CD4-positive, alpha-beta memory T cell (primary cell): ENCODE measurements around the gene KIDINS220. TPM values are rescaled to one million over a fixed set of nuclear protein-coding genes. Genes with fewer than 3 reads are reported as not detected.

Experiments
- CTCF ChIA-PET: fragments of 350-600 bp; sonication (Branson Sonifier 250); formaldehyde crosslinking; loops from one replicate; lab custom pipeline; 2021; ENCODE audit warnings: inconsistent platforms; ENCODE audit not compliant: partially characterized antibody; lab: Charles Lee
- POLR2A ChIA-PET: fragments of 350-600 bp; sonication (Branson Sonifier 250); formaldehyde crosslinking; loops from one replicate; lab custom pipeline; 2021; ENCODE audit not compliant: partially characterized antibody; lab: Charles Lee
- DNase-seq, 5 donors: peaks; one replicate each; pipeline versions ENCODE4 v3.0.0 to v3.0.0-alpha.2; 2020 to 2022; ENCODE audit warnings: mixed read lengths in 1 of 5
- H3K27ac ChIP-seq: one replicate; pipeline ENCODE4 v1.7.0; 2013; ENCODE audit warnings: low read depth, low read length
- H3K27me3 ChIP-seq: 2 replicates; pipeline ENCODE4 v1.7.0; 2013; ENCODE audit warnings: mild to moderate bottlenecking, low read length, moderate library complexity; ENCODE audit not compliant: insufficient read depth
- H3K36me3 ChIP-seq: 2 replicates; pipeline ENCODE4 v1.7.0; 2013; ENCODE audit warnings: mild to moderate bottlenecking, low read length, moderate library complexity; ENCODE audit not compliant: insufficient read depth
- H3K4me1 ChIP-seq: 2 replicates; pipeline ENCODE4 v1.7.0; 2013; ENCODE audit warnings: mild to moderate bottlenecking, low read length, moderate library complexity; ENCODE audit not compliant: insufficient read depth
- H3K4me3 ChIP-seq, 2 donors: one replicate each; pipeline ENCODE4 v1.7.0; 2013; ENCODE audit warnings: low read length in 2 of 2, mild to moderate bottlenecking in 1 of 2
- H3K9me3 ChIP-seq, 2 donors: one replicate each; pipeline ENCODE4 v1.7.0; 2013; ENCODE audit warnings: low read length in 2 of 2, control low read depth in 1 of 2; ENCODE audit not compliant: control insufficient read depth in 1 of 2
- H3K27ac Mint-ChIP-seq, 7 donors: one replicate each; pipeline ENCODE4 v1.8.0; 2020 to 2021; ENCODE audit warnings: mixed read lengths in 7 of 7, mild to moderate bottlenecking in 6 of 7, inconsistent platforms in 3 of 7, moderate library complexity in 3 of 7
- H3K27me3 Mint-ChIP-seq, 2 donors: one replicate each; pipeline ENCODE4 v1.8.0; 2020 to 2021; ENCODE audit warnings: mixed read lengths in 2 of 2
- H3K36me3 Mint-ChIP-seq, 2 donors: one replicate each; pipeline ENCODE4 v1.8.0; 2020 to 2021; ENCODE audit warnings: mixed read lengths in 2 of 2, inconsistent platforms in 1 of 2, mild to moderate bottlenecking in 1 of 2
- H3K4me1 Mint-ChIP-seq, 4 donors: one replicate each; pipeline ENCODE4 v1.8.0; 2020 to 2021; ENCODE audit warnings: mixed read lengths in 4 of 4, mild to moderate bottlenecking in 1 of 4
- H3K4me3 Mint-ChIP-seq, 8 donors: one replicate each; pipeline ENCODE4 v1.8.0; 2020 to 2021; ENCODE audit warnings: mixed read lengths in 8 of 8, mild to moderate bottlenecking in 7 of 8, moderate library complexity in 6 of 8, inconsistent platforms in 3 of 8
- H3K9me3 Mint-ChIP-seq, 8 donors: one replicate each; pipeline ENCODE4 v1.8.0; 2020 to 2021; ENCODE audit warnings: mixed read lengths in 8 of 8, mild to moderate bottlenecking in 5 of 8, inconsistent platforms in 3 of 8, moderate library complexity in 1 of 8
- intact Hi-C: fragments of 100-400 bp; cut with micrococcal nuclease; formaldehyde crosslinking; loops from one replicate; pipeline ENCODE4 v1.15.1; 2023
- polyA plus RNA-seq, 2 donors: library from polyadenylated mRNA; unstranded; fragments of 300-500 nt; fragmentation: Illumina TruSeq; gene quantifications; one replicate each; pipeline ENCODE4 v1.2.3, GENCODE V29; 2021
- total RNA-seq, 2 experiments: library from RNA; stranded (reverse); gene quantifications; one replicate each; pipeline ENCODE4 v1.2.3, GENCODE V29; 2021

KIDINS220 gene
- total and polyA plus RNA-seq, 4 experiments from 2014 or later, result 15.0 to 52.3 (median 39.8) TPM

GRCh38 chr2:8685697-8686358 is 151.6 kb downstream of the KIDINS220 start:
- H3K27me3 Mint-ChIP-seq, result peaks cover under 1 to 4% of the 10 kb centered on the region in 2 donors
- CTCF ChIA-PET, result interaction anchor here (0.9 to 1.8 kb wide), 4 partner anchors 7 to 1591 kb away, joined by 3 to 31 read pairs (median 10); no protein-coding TSS in a partner anchor
- intact Hi-C loops, result loop anchor here (1.0 to 10.0 kb wide), 6 partner anchors 111 to 1589 kb away; no protein-coding TSS in a partner anchor

GRCh38 chr2:8684878-8685696 is 152.3 kb downstream of the KIDINS220 start:
- Histone ChIP-seq H3K36me3 (no peaks in the 10 kb centered on the region), H3K4me3 (peak overlapping the region; percentile 11 to 63), H3K27me3 (no peaks in the 10 kb centered on the region), H3K27ac (peak overlapping the region; percentile 46), H3K9me3 (no peaks in the 10 kb centered on the region), H3K4me1 (peaks cover 18% of the 10 kb centered on the region)
- Mint-ChIP-seq H3K27ac (peak overlapping the region; percentile 87 to 98 (median 91)), H3K4me3 (peak overlapping the region; percentile 88 to 100 (median 96)), H3K36me3 (peaks cover 0 to 25% of the 10 kb centered on the region in 2 donors), H3K9me3 (peaks cover 0 to 5% (median 0%) of the 10 kb centered on the region in 8 donors), H3K27me3 (peaks cover 0 to 4% of the 10 kb centered on the region in 2 donors), H3K4me1 (peaks cover 14 to 38% (median 20%) of the 10 kb centered on the region in 4 donors)
- CTCF ChIA-PET, result interaction anchor here (0.8 to 1.8 kb wide), 9 partner anchors 8 to 1590 kb away, joined by 3 to 31 read pairs (median 3); no protein-coding TSS in a partner anchor
- POLR2A ChIA-PET, result interaction anchor here (0.8 to 1.9 kb wide), 18 partner anchors 140 to 1258 kb away, joined by 3 to 27 read pairs (median 4); no protein-coding TSS in a partner anchor
- intact Hi-C loops, result loop anchor here (1.0 to 10.0 kb wide), 8 partner anchors 110 to 1588 kb away; partner anchors contain the start of genes KIDINS220 and MBOAT2
- peak; percentile 32 to 57 (median 35) for DNase-seq

More at GRCh38 chr2:8685697-8686358, 151.6 kb downstream of the KIDINS220 start:
- peak overlapping the region in 4 of 7 donors; percentile 23 to 69 (median 52) for H3K27ac Mint-ChIP-seq
- peaks cover 0 to 5% (median 0%) of the 10 kb centered on the region in 8 donors for H3K9me3 Mint-ChIP-seq
- DNase-seq, result peak; percentile 63 to 85 (median 73)
- Histone ChIP-seq H3K27ac (peak overlapping the region; percentile 46), H3K4me3 (peak overlapping the region in 1 of 2 donors; percentile 63), H3K27me3 (no peaks in the 10 kb centered on the region), H3K36me3 (no peaks in the 10 kb centered on the region), H3K4me1 (peaks cover 11% of the 10 kb centered on the region), H3K9me3 (no peaks in the 10 kb centered on the region)
- peaks cover 14 to 31% (median 15%) of the 10 kb centered on the region in 4 donors for H3K4me1 Mint-ChIP-seq
- POLR2A ChIA-PET, result interaction anchor here (1.0 to 1.9 kb wide), 5 partner anchors 213 to 1258 kb away, joined by 4 to 27 read pairs (median 7); no protein-coding TSS in a partner anchor
- H3K36me3 Mint-ChIP-seq, result peaks cover 0 to 25% of the 10 kb centered on the region in 2 donors
- H3K4me3 Mint-ChIP-seq, result peak overlapping the region; percentile 51 to 76 (median 68)

- POLR2A ChIA-PET, result interaction anchor here (0.6 to 1.9 kb wide), 20 partner anchors 140 to 1257 kb away, joined by 3 to 27 read pairs (median 4); no protein-coding TSS in a partner anchor
- peaks cover 0 to 5% of the 10 kb centered on the region in 2 donors for H3K27me3 Mint-ChIP-seq
- H3K36me3 ChIP-seq, result no peaks in the 10 kb centered on the region
These were observed 152.9 kb downstream of the KIDINS220 start for GRCh38 chr2:8684540-8684877.

GRCh38 chr2:8682719-8683667 is 154.4 kb downstream of the KIDINS220 start:
- no peaks in the 10 kb centered on the region for H3K36me3 ChIP-seq
- Mint-ChIP-seq H3K9me3 (peaks cover 0 to 5% (median 0%) of the 10 kb centered on the region in 8 donors), H3K4me3 (peak overlapping the region; percentile 94 to 100 (median 99)), H3K27ac (peak overlapping the region; percentile 90 to 97 (median 96)), H3K36me3 (peaks cover 0 to 28% of the 10 kb centered on the region in 2 donors), H3K4me1 (peaks cover 23 to 52% (median 30%) of the 10 kb centered on the region in 4 donors), H3K27me3 (peaks cover under 1 to 9% of the 10 kb centered on the region in 2 donors)
- peak overlapping the region; percentile 74 for H3K27ac ChIP-seq
- intact Hi-C loops, result loop anchor here (2.0 to 10.0 kb wide), 8 partner anchors 108 to 1010 kb away; partner anchors contain the start of genes KIDINS220 and MBOAT2
- peak; percentile 51 to 71 (median 58) for DNase-seq
- peak overlapping the region; percentile 77 to 85 for H3K4me3 ChIP-seq
- POLR2A ChIA-PET, result interaction anchor here (0.6 to 5.2 kb wide), 41 partner anchors 10 to 1818 kb away, joined by 3 to 101 read pairs (median 6); partner anchors contain the start of genes CMPK2 and KIDINS220
- H3K4me1 ChIP-seq, result peaks cover 32% of the 10 kb centered on the region
- H3K27me3 ChIP-seq, result no peaks in the 10 kb centered on the region
- no peaks in the 10 kb centered on the region for H3K9me3 ChIP-seq
- CTCF ChIA-PET, result interaction anchor here (0.7 to 5.2 kb wide), 9 partner anchors 194 to 1625 kb away, joined by 3 to 40 read pairs (median 6); no protein-coding TSS in a partner anchor

More at GRCh38 chr2:8684540-8684877, 152.9 kb downstream of the KIDINS220 start:
- Histone ChIP-seq H3K27ac (peak overlapping the region; percentile 46), H3K27me3 (no peaks in the 10 kb centered on the region), H3K9me3 (no peaks in the 10 kb centered on the region), H3K4me1 (peaks cover 24% of the 10 kb centered on the region), H3K4me3 (peak overlapping the region; percentile 11 to 63)
- Mint-ChIP-seq H3K4me3 (peak overlapping the region; percentile 88 to 100 (median 96)), H3K36me3 (peaks cover 0 to 25% of the 10 kb centered on the region in 2 donors), H3K27ac (peak overlapping the region; percentile 87 to 98 (median 91)), H3K9me3 (peaks cover 0 to 5% (median 0%) of the 10 kb centered on the region in 8 donors), H3K4me1 (peaks cover 20 to 44% (median 25%) of the 10 kb centered on the region in 4 donors)
- DNase-seq, result peak; percentile 45 to 73 (median 53)
- intact Hi-C loops, result loop anchor here (2.0 to 10.0 kb wide), 5 partner anchors 110 to 1118 kb away; partner anchors contain the start of genes KIDINS220 and MBOAT2
- CTCF ChIA-PET, result interaction anchor here (0.8 to 1.8 kb wide), 9 partner anchors 9 to 1589 kb away, joined by 3 to 31 read pairs (median 3); no protein-coding TSS in a partner anchor

DNA sequence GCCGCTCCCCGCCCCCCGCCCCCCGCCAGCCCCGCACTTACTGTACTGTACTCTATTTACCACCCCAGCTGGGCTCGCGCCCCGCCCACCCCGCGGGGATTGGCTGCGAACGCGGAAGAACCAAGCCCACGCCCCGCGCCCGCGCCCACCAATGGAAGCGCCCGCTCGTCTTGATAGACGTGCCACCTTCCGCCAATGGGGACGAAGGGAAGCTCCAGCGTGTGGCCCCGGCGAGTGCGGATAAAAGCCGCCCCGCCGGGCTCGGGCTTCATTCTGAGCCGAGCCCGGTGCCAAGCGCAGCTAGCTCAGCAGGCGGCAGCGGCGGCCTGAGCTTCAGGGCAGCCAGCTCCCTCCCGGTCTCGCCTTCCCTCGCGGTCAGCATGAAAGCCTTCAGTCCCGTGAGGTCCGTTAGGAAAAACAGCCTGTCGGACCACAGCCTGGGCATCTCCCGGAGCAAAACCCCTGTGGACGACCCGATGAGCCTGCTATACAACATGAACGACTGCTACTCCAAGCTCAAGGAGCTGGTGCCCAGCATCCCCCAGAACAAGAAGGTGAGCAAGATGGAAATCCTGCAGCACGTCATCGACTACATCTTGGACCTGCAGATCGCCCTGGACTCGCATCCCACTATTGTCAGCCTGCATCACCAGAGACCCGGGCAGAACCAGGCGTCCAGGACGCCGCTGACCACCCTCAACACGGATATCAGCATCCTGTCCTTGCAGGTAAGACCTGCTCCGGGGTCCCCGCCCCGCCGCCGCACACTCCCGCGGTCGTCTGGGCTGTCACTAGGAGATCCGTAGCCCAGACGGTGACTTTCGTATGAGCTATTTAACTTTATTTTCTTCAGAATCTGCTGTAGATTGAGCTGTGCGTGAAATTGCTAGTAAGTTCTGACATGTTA is 155.4 kb downstream of the KIDINS220 start, which contains the start of gene ID2:
Gene ID2 (plus strand): TSS at position 271 of the 907 bp plus-strand sequence. CDS start 110 bp downstream, at position 381.
- POLR2A ChIA-PET, result interaction anchor here (0.5 to 5.2 kb wide), 58 partner anchors 9 to 1817 kb away, joined by 3 to 101 read pairs (median 5); partner anchors contain the start of genes CMPK2, KIDINS220 and RSAD2
- H3K9me3 ChIP-seq, result no peaks in the 10 kb centered on the region
- peak within 1 kb of the TSS; percentile 82 to 85 for H3K4me3 ChIP-seq
- peak; percentile 98 to 99 (median 98) for DNase-seq
- H3K27me3 ChIP-seq, result no peaks in the 10 kb centered on the region
- Mint-ChIP-seq H3K27me3 (peaks cover 9 to 18% of the 10 kb centered on the region in 2 donors), H3K9me3 (peaks cover 0 to 5% (median 0%) of the 10 kb centered on the region in 8 donors), H3K4me3 (peak within 1 kb of the TSS; percentile 94 to 100 (median 99)), H3K27ac (peak within 1 kb of the TSS; percentile 90 to 97 (median 96)), H3K4me1 (peaks cover 32 to 61% (median 37%) of the 10 kb centered on the region in 4 donors), H3K36me3 (peaks cover 0 to 28% of the 10 kb centered on the region in 2 donors)
- H3K27ac ChIP-seq, result peak within 1 kb of the TSS; percentile 74
- intact Hi-C loops, result loop anchor here (1.0 to 10.0 kb wide), 11 partner anchors 107 to 1009 kb away; partner anchors contain the start of genes KIDINS220 and MBOAT2
- H3K36me3 ChIP-seq, result no peaks in the 10 kb centered on the region
- H3K4me1 ChIP-seq, result peaks cover 41% of the 10 kb centered on the region
- CTCF ChIA-PET, result interaction anchor here (0.7 to 5.2 kb wide), 10 partner anchors 193 to 1624 kb away, joined by 3 to 40 read pairs (median 5); no protein-coding TSS in a partner anchor
